GM21367 (cell line): ENCODE measurements around the gene SCG2.

Experiments used
- ATAC-seq: cut with Tn5 transposase; IDR thresholded peaks from one replicate; pipeline ENCODE4 v1.9.1; 2021; ENCODE audit not compliant: unreplicated experiment

The SCG2 gene

DNA sequence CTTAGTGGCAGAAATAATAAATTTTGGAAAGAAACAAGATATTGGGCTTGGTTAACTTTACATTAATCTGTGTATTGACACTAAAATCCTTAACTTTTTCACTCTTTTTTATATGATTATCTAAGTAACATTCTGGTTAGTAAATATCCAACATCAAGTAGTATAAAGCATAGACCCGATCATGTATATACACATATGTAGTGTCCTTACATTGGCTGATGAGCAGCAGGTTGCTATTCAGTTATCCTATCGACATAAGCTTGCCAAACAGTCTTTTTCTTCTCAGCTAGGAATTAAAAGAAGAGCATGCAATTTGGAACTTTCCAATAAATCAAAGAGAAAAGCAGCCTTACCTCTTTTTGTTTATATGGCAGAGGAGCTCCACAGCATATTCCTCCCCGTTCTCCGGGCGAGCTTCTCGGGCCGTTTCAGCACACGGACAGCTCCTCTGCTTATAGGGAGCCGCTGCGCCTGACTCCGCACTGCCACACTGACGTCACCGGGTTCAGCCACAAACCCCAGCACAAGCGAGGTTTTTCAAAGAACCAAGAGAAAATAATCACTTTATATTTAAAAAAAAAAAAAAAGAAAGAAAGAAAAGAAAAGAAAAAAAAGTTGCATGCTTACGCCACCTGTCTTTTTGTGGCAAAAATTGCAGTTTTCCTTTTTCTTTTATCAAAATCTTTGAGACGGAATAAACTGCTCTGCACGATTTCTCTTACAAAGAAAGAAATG lies at the start of gene SCG2:
Gene SCG2, minus strand, starts transcription at position 430 of the 735 bp plus-strand sequence. CDS start 3,079 bp downstream, outside the sequence.
- ATAC-seq, result peak; percentile 73

- no peak for ATAC-seq
Observed at GRCh38 chr2:223649554-223650533, 47.7 kb upstream of the SCG2 start.

DNA sequence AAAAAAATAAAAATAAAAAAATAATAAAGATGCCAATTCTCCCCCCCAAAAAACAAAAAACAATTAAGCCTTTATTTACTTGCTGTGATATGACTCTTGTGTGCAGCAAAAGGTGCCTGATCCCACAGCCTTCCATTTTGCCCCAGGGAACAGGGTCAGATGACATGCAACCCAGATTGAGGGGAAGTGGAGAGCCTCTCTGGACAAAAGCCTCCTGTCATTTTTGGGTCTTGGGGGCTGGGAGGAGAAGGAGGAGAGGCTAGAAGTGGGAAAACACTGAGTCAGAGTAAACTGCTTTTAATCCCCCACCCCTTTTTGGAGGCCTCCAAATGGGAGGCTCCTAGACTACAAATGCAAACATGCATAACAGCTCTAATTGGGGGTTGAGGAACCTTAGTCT lies 46.6 kb upstream of the SCG2 start:
- no peak for ATAC-seq

DNA sequence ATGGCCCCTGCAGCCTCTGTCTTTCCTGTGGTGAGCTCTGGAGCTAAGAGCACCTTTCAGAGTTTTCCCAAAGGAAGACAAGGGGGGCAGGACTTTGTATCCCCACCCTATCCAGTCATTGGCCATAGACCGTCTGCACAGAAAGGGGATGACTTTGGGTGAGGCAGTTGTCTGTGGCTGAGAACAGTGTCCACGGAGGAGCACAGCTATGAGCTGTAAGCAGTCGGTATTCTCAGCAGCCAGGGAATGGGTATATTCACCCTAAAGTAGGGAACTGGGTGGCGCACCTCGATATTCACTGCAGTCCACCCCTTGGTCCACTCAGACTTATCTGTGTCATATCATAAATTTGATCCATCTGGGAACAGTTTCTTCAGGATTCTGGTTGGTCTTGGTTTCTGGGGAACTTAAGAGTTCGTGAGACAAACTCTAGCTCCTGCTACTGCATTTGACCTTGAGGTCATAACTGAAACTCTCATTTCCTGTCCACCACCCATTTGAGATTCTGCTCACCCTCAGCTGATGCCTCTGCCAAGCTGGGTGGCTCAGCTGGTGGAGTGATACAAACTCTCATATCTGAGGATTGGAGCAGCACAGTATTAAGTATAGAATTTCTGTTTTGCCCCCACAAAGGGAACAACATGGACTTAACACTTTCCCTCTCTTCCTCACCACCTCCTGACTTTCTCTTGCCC lies 45.2 kb upstream of the SCG2 start:
- ATAC-seq, result peak; percentile 97

- ATAC-seq, result no peak
Observed at GRCh38 chr2:223644136-223644535, 42.0 kb upstream of the SCG2 start.

DNA sequence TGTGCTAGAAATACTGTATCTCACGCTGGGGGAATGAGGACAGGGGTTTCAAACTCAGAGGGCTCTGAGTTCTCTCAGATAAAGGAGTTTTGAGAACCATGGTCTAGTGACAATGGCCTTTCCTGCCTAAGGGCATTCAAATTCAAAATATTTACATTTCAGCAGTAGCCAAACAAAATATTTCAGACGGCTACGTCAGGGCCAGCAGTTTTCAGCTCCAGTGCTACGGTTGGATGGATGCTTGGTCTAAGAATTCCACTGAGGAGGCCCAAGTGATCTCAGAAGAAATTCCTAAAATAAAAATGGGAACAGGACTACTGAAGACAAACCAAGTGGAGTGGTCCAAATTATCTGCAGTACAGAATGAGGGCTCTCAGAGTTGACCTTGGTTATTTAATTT lies 41.1 kb upstream of the SCG2 start:
- ATAC-seq, result no peak

DNA sequence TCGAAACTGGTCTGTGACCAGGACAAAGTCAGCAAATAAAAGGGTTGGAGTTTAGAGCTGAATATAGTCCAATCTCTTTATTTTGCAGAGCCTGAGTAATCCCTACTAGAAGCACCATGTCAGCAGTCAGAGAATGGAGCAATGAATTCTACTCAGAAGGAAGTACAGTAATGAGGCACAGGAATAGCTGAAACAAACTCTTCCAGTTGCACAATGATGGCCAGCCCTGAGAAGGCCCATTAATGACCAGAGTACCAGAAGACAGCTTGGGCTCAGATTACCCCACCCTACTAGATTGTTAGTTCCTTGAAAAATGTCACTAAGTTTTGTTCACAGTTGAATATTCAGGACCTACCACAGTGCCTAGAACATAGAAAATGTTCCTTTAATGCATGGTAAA lies 40.3 kb upstream of the SCG2 start:
- no peak for ATAC-seq

GRCh38 chr2:223641082-223641481 lies 38.9 kb upstream of the SCG2 start:
- ATAC-seq, result no peak

DNA sequence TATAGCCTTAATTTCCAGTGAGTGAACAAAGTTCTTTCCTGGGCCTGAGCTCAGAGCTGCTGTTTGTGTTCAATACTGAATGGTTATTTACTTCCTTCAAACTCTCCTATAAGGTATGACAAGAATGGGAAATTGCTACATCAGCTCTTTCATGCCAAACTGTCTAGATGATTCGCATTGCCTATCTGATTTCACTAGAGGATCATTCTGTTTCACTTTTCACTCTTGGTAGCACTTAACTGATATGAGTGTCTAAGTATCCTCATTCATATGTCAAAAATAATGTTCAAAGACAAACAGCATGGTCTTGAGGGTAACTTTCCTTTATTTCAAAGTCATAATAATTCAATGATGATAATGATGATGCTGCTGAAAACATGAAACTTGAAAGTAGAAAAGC lies 32.9 kb upstream of the SCG2 start:
- no peak for ATAC-seq

DNA sequence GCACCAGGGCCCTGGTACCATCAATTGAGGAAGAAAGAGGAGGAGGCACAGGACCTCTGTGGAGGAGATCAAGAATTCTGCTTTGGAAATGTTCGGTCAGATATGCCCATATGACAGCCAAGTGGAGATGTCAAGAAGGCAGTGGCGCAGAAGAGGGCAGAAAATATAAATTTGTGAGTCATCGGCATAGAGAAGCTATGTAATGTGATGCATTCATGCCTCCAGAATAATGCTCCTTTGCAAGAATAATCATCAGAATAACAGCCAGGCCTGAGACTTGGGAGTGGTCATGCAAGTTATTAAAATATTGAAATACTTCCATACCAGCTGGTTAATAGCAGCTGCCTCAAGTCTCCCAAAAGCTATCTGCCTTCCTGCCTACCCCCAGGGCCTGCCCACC lies 32.1 kb upstream of the SCG2 start:
- no peak for ATAC-seq

DNA sequence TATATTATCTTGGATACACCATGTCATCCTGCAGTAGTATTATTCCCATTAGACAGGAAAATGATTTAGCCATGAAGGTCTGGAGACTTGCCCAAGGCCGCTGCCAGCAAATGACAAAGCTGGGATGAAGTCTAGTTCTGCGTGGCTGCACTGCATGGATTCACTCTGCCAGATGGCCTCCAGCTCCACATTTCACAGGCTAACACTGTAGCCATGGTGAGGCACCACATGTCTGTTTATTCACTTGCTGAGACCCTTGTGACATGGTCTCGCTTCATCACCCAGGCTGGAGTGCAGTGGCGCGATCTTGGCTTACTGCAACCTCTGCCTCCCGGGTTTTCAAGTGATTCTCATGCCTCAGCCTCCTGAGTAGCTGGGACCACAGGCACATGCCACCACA lies 31.5 kb upstream of the SCG2 start:
- ATAC-seq, result no peak

GRCh38 chr2:223632826-223633225 lies 30.7 kb upstream of the SCG2 start:
- ATAC-seq, result no peak

DNA sequence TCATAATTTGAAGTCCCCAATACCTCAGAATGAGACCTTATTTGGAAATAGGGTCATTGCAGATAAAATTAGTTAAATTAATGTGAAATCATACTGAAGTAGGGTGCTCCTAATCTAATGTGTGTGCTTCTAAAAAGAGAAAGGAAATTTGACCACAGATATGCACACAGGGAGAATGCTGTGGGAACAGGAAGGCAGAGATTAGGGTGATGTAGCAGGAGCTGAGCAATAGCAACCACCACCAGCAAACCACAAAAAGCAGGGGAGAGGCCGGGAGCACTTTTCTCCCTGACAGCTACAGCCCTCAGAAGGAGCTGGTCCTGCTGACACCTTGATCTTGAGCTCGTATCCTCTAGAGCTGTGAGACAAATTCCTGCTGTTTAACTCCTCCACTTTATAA lies 24.6 kb upstream of the SCG2 start:
- ATAC-seq, result no peak

DNA sequence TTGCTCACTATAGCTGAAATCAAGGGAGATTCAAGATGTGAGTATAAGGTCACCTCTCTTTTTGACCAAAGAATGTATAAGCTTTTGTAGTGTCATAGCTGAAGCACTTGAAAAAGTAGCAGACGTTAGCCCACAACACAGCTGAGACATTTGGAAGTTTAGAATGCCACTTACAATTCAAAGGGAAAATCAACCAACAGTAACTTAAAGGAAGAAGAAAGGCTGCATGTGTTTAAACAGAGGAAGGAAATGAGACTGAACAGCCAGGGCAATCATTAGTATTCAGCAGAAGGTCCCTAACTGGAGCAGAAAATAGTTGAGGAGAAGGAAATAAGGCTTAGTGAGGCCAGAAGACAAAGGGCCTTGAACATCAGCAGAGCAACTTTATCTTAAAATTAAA lies 23.5 kb upstream of the SCG2 start:
- no peak for ATAC-seq

DNA sequence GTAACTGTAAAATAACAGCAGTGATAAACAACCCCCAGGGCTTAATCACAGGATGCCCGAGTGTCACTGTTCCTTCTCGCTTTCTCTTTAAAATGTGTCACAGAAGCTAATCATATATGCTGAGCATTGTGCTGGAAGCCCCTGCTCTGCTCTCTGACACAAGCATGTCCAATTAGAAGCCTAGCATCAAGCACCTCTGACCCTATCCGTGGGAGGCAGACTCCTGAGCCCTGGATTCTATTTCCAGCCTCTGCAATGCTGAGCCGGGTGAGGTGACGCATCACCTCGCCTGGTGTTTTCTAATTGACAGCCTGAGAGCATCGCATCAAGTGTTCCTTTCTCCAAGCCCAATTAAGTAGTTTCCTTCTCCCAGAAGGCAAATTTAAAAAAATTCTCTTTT lies 19.7 kb upstream of the SCG2 start:
- ATAC-seq, result no peak

DNA sequence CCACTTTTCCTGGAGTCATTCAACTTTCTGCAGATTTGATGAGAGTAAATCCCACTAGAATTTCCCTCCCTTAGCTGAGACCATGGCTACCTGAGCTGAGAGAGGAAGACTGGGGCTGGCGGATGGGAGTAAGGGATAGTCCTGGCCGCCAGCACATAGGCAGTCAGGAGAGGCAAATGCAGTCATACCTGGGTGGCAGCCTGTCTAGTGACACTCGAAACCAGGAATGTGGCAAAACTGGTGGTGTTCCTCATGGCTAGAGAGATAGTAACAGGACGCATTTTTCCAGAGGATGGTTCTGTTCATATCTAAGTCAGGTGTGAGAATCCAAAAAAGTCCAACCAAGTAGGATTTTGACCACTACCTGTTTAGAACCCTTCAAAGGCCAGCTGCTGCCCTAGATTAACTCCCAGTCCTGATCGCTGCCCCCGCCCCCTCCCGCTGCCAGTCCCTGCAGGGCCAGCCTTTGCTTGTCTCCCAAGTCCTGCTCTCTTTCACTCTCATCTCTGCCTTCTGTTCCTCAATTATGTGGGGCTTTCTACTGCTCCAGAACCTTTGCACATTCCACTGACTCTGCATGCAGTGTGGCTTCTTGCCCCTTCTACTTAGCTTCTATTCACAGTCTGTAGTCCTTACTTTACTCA lies 17.4 kb upstream of the SCG2 start:
- no peak for ATAC-seq

DNA sequence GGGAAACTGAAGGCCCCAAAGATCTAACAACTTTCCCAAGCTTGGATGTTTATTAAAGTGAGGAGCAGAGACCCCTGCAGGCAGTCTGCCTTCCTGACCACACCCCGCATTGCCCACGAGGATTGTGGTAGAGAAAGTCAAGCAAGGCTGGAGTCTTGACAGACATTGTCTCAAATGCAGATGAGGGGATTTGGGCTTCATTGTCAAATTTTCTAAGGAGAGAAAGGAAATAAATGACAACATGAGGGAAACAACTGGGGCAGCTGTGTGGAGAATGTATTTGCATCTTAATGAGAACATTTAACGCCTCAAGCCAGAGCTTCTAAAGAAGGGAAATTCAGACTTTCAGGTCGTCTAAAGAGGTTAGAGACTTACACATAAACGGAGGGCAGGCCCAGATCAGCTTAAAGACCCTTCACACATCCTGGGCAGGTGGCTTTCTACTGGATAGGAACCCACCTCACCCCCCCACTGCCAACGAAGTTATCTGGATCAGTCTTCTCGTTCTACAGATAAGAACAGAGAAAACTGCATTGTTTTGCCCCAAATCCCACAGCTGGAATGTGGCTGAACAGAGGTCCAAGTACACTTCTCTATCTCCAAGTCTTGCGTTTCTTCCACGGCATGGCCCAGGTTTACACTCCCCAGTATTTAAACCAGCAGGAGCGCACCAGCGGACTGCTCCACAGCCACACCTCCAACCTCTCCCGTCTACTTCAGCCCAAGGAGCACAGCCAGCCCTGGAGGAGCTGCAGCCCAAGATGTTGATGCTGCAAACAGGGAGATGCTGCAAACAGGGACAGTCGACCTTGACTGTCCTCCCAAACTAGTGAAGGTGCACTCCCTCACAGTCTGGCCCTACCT lies 16.2 kb upstream of the SCG2 start:
- no peak for ATAC-seq

DNA sequence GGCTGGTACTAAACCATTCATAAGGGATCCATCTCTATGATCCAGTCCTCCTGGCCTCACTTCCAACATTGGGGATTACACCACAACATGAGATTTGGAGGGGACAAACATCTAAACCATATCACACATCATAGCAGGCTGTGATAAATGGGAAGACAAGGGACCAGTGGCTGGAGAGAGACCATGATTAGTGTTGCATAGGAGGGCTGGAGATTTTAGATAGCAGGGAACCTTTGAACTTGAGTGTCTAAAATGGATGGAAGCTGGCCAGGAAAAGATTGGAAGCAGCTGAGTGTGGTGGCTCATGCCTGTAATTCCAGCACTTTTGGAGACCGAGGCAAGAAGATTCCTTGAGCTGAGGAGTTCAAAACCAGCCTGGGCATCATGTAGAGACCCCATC lies 12.4 kb upstream of the SCG2 start:
- ATAC-seq, result no peak

- ATAC-seq, result no peak
Observed at GRCh38 chr2:223613017-223613950, 11.1 kb upstream of the SCG2 start.
